GM13977 (cell line): Measurements from ENCODE around the gene UNC119.

Source experiments
- DNase-seq: peaks from one replicate; pipeline ENCODE4 v3.0.0; 2012; ENCODE audit warnings: low spot score
- CTCF ChIP-seq: IDR thresholded peaks from 2 replicates; pipeline ENCODE4 v1.5.1; 2012; ENCODE audit warnings: mild to moderate bottlenecking, control low read depth; ENCODE audit not compliant: insufficient read depth; ENCODE audit errors: extremely low read depth, missing control alignments
- in situ Hi-C: fragments of 300-500 bp; cut with MboI; formaldehyde crosslinking; loops from one replicate; pipeline ENCODE4 v1.12.0; 2022; ENCODE audit warnings: low sequenced_read_pairs, low pct_unique_long_range_greater_than_20kb, mixed read lengths, inconsistent platforms; ENCODE audit not compliant: unreplicated experiment

UNC119 gene

DNA sequence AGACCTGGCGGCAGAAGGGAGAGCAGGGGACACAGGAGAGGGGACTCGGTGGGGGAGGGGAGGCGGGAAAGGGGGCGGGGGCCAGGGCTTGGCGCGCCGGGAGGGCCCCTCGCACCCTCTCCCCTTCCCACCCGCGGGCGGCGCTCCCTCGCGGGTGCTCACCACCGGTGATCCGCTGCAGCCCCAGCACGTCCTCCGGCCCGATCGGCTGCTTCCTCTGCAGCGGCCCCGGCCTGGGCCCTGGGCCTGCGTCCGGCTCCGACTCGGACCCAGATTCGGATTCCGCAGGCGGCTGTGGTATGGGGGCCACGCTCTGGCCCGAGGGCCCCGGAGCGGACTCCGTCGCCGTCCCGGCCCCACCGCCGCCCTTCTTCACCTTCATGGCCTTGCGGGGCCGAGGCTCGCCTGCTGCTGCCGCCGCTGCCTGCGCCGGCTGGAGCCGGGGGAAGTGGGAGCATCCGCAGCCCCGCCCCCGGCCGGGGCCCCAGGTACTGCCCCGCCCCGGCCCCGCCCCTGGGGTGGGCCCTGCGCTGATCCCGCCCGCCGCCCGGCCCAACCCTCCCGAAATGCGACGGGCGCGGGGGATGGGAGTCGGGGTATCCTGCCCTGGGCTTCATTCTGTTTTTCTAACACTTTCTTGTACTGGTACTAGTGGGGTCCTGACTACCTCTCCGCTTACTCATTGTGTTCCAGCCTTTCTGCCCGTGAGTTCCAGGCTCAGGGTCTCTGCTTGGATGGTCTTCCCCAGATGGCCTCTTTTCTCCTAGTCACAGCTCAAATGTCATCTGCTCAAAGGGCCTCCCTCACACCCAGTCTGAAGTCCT, at the start of gene UNC119:
UNC119 (minus strand) TSS at position 449 of the 824 bp plus-strand sequence; CDS start at position 382, 67 bp downstream.
- in situ Hi-C loops, result loop anchor here (10.0 kb wide), 1 partner anchor 52 kb away; no protein-coding TSS in a partner anchor
- TF ChIP-seq CTCF, result peak; percentile 10
- DNase-seq, result peak; percentile 94

GRCh38 chr17:28599311-28600184, 47.1 kb upstream of the UNC119 start:
- peak; percentile 82 for DNase-seq
- in situ Hi-C loops, result loop anchor here (10.0 kb wide), 1 partner anchor 45 kb away; the partner anchor contains the start of gene UNC119
- no peak for TF ChIP-seq CTCF

DNA sequence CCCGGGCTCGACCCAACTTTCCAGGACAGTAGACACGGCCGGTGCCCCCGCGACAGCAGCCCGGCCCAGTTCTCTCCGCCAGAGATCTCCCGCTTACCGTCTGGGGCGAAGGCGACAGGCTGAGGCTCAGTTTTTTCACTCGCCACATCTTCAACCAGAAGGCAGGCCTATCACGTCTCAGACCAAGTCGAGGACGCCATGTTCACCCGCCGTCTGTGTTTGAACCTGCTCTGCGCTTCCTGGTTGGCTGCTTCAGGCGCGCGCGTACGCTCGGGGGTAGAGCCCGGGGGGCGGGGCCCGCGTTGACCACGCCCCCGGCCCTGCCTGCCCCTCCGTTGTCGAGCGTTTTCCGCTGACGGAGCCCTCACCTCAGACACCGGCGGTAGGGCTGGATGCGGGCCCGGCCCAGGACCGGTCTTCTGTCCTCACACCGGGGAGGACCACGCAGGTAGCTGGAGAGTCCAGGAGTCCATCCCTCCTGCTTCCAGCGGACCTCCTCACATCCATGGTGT, 46.4 kb upstream of the UNC119 start, which contains the start of gene SPAG5:
SPAG5 (minus strand) TSS at position 227 of the 512 bp plus-strand sequence; CDS start at position 148, 79 bp downstream.
- in situ Hi-C loops, result no loop called here
- no peak for TF ChIP-seq CTCF
- peak; percentile 98 for DNase-seq

- in situ Hi-C loops, result no loop called here
- TF ChIP-seq CTCF, result no peak
- DNase-seq, result no peak
These were observed 46.0 kb upstream of the UNC119 start for GRCh38 chr17:28598389-28598788.

- TF ChIP-seq CTCF, result no peak
- in situ Hi-C loops, result no loop called here
- no peak for DNase-seq
These were observed 45.4 kb upstream of the UNC119 start for GRCh38 chr17:28597606-28598383.
